KMS-11 (cell line): ENCODE data around the gene DDX25.

Experiments used
- H2AFZ ChIP-seq: fragments of 200-600 bp; sonication (generic); 2 replicates; pipeline ENCODE4 v1.6.1; 2016; ENCODE audit warnings: antibody characterized with exemption, mixed run types, low read depth
- H3K27ac ChIP-seq: fragments of 200-600 bp; sonication (generic); 2 replicates; pipeline ENCODE4 v1.6.1; 2016; ENCODE audit warnings: mild to moderate bottlenecking, mixed run types
- H3K27me3 ChIP-seq: fragments of 200-600 bp; sonication (generic); 2 replicates; pipeline ENCODE4 v1.6.1; 2017; ENCODE audit warnings: mild to moderate bottlenecking, low read depth, mixed run types, moderate library complexity; ENCODE audit not compliant: insufficient read depth
- H3K36me3 ChIP-seq: fragments of 200-600 bp; sonication (generic); 2 replicates; pipeline ENCODE4 v1.6.1; 2017; ENCODE audit warnings: mild to moderate bottlenecking, mixed run types; ENCODE audit not compliant: insufficient read depth
- H3K4me1 ChIP-seq: fragments of 200-600 bp; sonication (generic); 2 replicates; pipeline ENCODE4 v1.6.1; 2016; ENCODE audit warnings: mild to moderate bottlenecking, low read depth, mixed run types; ENCODE audit not compliant: poor library complexity, severe bottlenecking
- H3K4me2 ChIP-seq: fragments of 200-600 bp; sonication (generic); 2 replicates; pipeline ENCODE4 v1.7.0; 2016; ENCODE audit warnings: mild to moderate bottlenecking, mixed run types
- H3K4me3 ChIP-seq: fragments of 200-600 bp; sonication (generic); IDR thresholded peaks from 2 replicates; pipeline ENCODE4 v1.6.1; 2017; ENCODE audit warnings: low read depth, low read length, mixed read lengths; ENCODE audit not compliant: insufficient read depth
- H3K79me2 ChIP-seq: fragments of 200-600 bp; sonication (generic); 2 replicates; pipeline ENCODE4 v1.6.1; 2016; ENCODE audit warnings: low read depth, mixed run types; ENCODE audit not compliant: insufficient read depth
- H3K9ac ChIP-seq: fragments of 200-600 bp; sonication (generic); 2 replicates; pipeline ENCODE4 v1.6.1; 2016; ENCODE audit warnings: mild to moderate bottlenecking, mixed run types
- H4K20me1 ChIP-seq: fragments of 200-600 bp; sonication (generic); 2 replicates; pipeline ENCODE4 v1.6.1; 2016; ENCODE audit warnings: mild to moderate bottlenecking, mixed run types; ENCODE audit not compliant: insufficient read depth
- CTCF ChIP-seq: fragments of 200-600 bp; sonication (generic); conservative IDR thresholded peaks from 2 replicates; pipeline ENCODE4 v1.6.1; 2017; ENCODE audit warnings: low read depth, mild to moderate bottlenecking, antibody characterized with exemption, low read length, moderate library complexity, mixed read lengths

Gene DDX25

GRCh38 chr11:125942771-125943428 is 38.6 kb downstream of the DDX25 start:
- TF ChIP-seq CTCF: no peak
- Histone ChIP-seq H3K27me3 (no peaks in the 10 kb centered on the region), H3K27ac (no peak overlapping the region), H3K79me2 (no peaks in the 10 kb centered on the region), H3K36me3 (no peaks in the 10 kb centered on the region), H4K20me1 (no peaks in the 10 kb centered on the region), H3K4me3 (no peak overlapping the region), H3K9ac (no peak overlapping the region), H2AFZ (no peak overlapping the region; the same call in 1 of the 2 replicates), H3K4me2 (no peak overlapping the region), H3K4me1 (peaks cover 5% of the 10 kb centered on the region)

GRCh38 chr11:125943661-125944349 is 39.5 kb downstream of the DDX25 start:
- Histone ChIP-seq H3K4me1 (peaks cover 5% of the 10 kb centered on the region), H3K27ac (no peak overlapping the region), H3K36me3 (no peaks in the 10 kb centered on the region), H3K79me2 (no peaks in the 10 kb centered on the region), H3K27me3 (no peaks in the 10 kb centered on the region), H3K4me3 (no peak overlapping the region), H4K20me1 (no peaks in the 10 kb centered on the region), H2AFZ (no peak overlapping the region), H3K9ac (no peak overlapping the region), H3K4me2 (no peak overlapping the region)
- TF ChIP-seq CTCF: no peak

GRCh38 chr11:125944350-125945010 is 40.2 kb downstream of the DDX25 start:
- Histone ChIP-seq H3K4me1 (peaks cover 5% of the 10 kb centered on the region), H3K4me3 (no peak overlapping the region), H3K4me2 (no peak overlapping the region), H4K20me1 (no peaks in the 10 kb centered on the region), H3K36me3 (no peaks in the 10 kb centered on the region), H3K27me3 (no peaks in the 10 kb centered on the region), H2AFZ (no peak overlapping the region), H3K79me2 (no peaks in the 10 kb centered on the region), H3K27ac (no peak overlapping the region), H3K9ac (no peak overlapping the region)
- no peak for TF ChIP-seq CTCF

DNA sequence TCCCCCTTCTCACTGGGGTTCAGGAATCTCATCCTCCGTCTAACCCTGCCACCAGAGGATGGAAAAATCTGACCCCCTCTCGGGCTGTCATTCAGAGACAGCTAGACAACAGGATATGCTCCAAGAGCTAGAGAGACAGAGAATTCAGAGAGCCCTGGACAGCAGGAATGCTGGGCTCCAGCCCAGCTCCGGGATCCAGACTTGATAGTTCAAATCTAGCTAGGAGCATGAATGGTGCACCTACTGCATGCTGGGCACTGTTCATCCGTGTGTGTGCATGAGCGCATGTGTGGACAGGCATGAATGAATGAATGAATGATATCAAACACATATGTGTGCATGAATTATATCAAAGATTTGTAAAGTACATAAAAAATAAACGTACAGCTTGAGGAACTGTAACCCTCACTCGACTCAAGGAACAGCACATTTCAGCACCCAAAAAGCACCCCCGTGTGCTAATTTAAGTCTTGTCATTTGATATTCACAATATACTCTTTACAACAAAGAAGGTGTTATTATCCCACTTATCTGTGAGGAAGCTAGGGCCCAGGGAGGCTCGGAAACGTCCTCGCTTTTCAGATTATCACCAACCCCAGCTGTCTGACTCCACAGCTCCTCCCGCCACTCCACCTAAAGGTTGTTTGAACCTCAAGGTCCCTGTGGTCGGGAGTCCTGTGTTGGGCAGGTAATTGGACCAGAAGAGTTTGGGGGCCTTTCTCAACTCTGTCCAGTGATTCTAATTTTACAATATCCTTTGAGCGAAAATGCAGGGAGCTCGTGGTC is 40.9 kb downstream of the DDX25 start:
- Histone ChIP-seq H2AFZ (no peak overlapping the region), H3K36me3 (no peaks in the 10 kb centered on the region), H3K27me3 (no peaks in the 10 kb centered on the region), H3K27ac (no peak overlapping the region), H3K4me3 (no peak overlapping the region), H3K79me2 (no peaks in the 10 kb centered on the region), H3K4me2 (no peak overlapping the region), H3K9ac (no peak overlapping the region), H4K20me1 (no peaks in the 10 kb centered on the region), H3K4me1 (peaks cover 5% of the 10 kb centered on the region)
- no peak for TF ChIP-seq CTCF
